ENCODE measurements around the gene PCDH9. TPM values are rescaled to one million over a fixed set of nuclear protein-coding genes. Genes with fewer than 3 reads are reported as not detected.

PCDH9 gene
- total and polyA plus RNA-seq, 7 donors = under 0.01 to 15.7 (median 8.7) TPM; not detected in 1

DNA sequence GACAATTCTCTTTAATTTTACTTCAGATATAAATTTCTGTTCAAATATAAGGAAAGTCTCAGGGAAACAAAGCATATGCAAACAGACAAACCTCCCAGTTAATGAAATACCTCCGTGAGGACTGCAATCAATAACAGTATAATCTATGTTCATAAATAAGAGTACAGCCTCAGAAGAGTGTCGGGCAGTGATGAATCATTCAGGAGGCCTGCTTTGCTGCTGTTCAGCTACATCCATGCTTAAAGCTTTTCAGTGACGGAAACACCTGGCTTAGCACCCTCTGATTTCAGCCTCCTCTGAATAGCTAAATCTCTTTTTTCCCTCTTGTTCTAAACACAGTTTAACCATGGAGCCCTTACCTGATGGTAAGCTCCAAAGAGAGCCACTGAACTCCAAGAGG is 69.0 kb downstream of the PCDH9 start:
- peaks cover 0 to 1% (median 0%) of the 10 kb centered on the region in 4 donors for H3K9me3 ChIP-seq
- WGBS, 2 donors = 81 to 87% methylated on average over 3 of the region's 3 CpGs
- H3K4me3 ChIP-seq = no peak overlapping the region
- no peak overlapping the region for H3K27ac ChIP-seq
- no peaks in the 10 kb centered on the region for H3K36me3 ChIP-seq
- no peaks in the 10 kb centered on the region for H3K27me3 ChIP-seq
- TF ChIP-seq, protein P1, sequence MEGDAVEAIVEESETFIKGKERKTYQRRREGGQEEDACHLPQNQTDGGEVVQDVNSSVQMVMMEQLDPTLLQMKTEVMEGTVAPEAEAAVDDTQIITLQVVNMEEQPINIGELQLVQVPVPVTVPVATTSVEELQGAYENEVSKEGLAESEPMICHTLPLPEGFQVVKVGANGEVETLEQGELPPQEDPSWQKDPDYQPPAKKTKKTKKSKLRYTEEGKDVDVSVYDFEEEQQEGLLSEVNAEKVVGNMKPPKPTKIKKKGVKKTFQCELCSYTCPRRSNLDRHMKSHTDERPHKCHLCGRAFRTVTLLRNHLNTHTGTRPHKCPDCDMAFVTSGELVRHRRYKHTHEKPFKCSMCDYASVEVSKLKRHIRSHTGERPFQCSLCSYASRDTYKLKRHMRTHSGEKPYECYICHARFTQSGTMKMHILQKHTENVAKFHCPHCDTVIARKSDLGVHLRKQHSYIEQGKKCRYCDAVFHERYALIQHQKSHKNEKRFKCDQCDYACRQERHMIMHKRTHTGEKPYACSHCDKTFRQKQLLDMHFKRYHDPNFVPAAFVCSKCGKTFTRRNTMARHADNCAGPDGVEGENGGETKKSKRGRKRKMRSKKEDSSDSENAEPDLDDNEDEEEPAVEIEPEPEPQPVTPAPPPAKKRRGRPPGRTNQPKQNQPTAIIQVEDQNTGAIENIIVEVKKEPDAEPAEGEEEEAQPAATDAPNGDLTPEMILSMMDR (IDR thresholded peaks at IDR 0.05) = no peak
- TF ChIP-seq EP300 (IDR thresholded peaks at IDR 0.05) (no peak), POLR2AphosphoS5 (IDR thresholded peaks at IDR 0.05) (no peak), POLR2A (IDR thresholded peaks at IDR 0.05) (no peak)
- DNase-seq = no peak
- intact Hi-C loops (cut with DNase I) = no loop called here
- no peaks in the 10 kb centered on the region for H3K4me1 ChIP-seq

- 84 to 88% methylated on average over 5 of the region's 5 CpGs for WGBS, 2 donors
- intact Hi-C loops (cut with DNase I) = no loop called here
- no peaks in the 10 kb centered on the region for H3K27me3 ChIP-seq
- no peaks in the 10 kb centered on the region for H3K4me1 ChIP-seq
- H3K9me3 ChIP-seq = peaks cover 0 to 1% (median 0%) of the 10 kb centered on the region in 4 donors
- no peak overlapping the region for H3K27ac ChIP-seq
- TF ChIP-seq POLR2AphosphoS5 (IDR thresholded peaks at IDR 0.05) = no peak
- TF ChIP-seq POLR2A (IDR thresholded peaks at IDR 0.05) = no peak
- TF ChIP-seq, protein P1 (IDR thresholded peaks at IDR 0.05) = no peak
- TF ChIP-seq EP300 (IDR thresholded peaks at IDR 0.05) = no peak
- no peak overlapping the region for H3K4me3 ChIP-seq
- DNase-seq = no peak
- no peaks in the 10 kb centered on the region for H3K36me3 ChIP-seq
Measured at GRCh38 chr13:67158903-67159302, 71.2 kb downstream of the PCDH9 start.

DNA sequence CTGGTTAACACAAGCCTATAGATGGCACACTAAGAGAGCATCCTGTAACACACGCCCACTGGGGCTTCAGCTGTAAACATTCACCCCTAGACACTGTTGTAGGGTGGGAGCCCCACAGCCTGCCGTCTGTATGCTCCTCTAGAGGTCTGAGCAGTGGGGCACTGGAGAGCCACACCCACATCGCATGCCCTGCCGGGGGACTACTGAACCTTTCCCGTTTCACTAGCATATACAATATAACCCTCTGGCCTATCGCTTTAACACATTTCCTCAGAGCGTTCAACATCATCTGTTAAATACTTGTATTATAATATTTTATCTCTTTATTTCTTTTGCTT is 73.4 kb downstream of the PCDH9 start:
- intact Hi-C loops (cut with DNase I) = no loop called here
- no peak overlapping the region for H3K27ac ChIP-seq
- no peaks in the 10 kb centered on the region for H3K4me1 ChIP-seq
- no peak for TF ChIP-seq EP300 (IDR thresholded peaks at IDR 0.05)
- TF ChIP-seq POLR2A (IDR thresholded peaks at IDR 0.05) = no peak
- TF ChIP-seq, protein P1 (IDR thresholded peaks at IDR 0.05) = no peak
- no peak for TF ChIP-seq POLR2AphosphoS5 (IDR thresholded peaks at IDR 0.05)
- DNase-seq = no peak
- peaks cover 0 to 1% (median 0%) of the 10 kb centered on the region in 4 donors for H3K9me3 ChIP-seq
- no peak overlapping the region for H3K4me3 ChIP-seq
- WGBS, 2 donors = 69 to 78% methylated on average over 7 of the region's 7 CpGs
- no peaks in the 10 kb centered on the region for H3K27me3 ChIP-seq
- no peaks in the 10 kb centered on the region for H3K36me3 ChIP-seq

GRCh38 chr13:67155898-67156722 is 74.0 kb downstream of the PCDH9 start:
- Histone ChIP-seq H3K4me1 (no peaks in the 10 kb centered on the region), H3K27ac (no peak overlapping the region), H3K4me3 (no peak overlapping the region), H3K9me3 (peaks cover 0 to 1% (median 0%) of the 10 kb centered on the region in 4 donors), H3K27me3 (no peaks in the 10 kb centered on the region), H3K36me3 (no peaks in the 10 kb centered on the region)
- 80 to 88% methylated on average over 24 of the region's 24 CpGs for WGBS, 2 donors
- intact Hi-C loops (cut with DNase I) = no loop called here
- TF ChIP-seq, protein P1 (IDR thresholded peaks at IDR 0.05) = no peak
- TF ChIP-seq POLR2AphosphoS5 (IDR thresholded peaks at IDR 0.05) (no peak), EP300 (IDR thresholded peaks at IDR 0.05) (no peak), POLR2A (IDR thresholded peaks at IDR 0.05) (no peak)
- DNase-seq = no peak
